Activated CD8-positive, alpha-beta memory T cell treated with anti-CD3 and anti-CD28 coated beads, Interleukin-2, amount 50 U/mL, for 24 hours (primary cell): ENCODE results near the gene STX7.
A peak's percentile ranks its signal among the peaks of the same experiment; 100 is the strongest.

Experiments used
- DNase-seq: peaks from one replicate; pipeline ENCODE4 v3.0.0-alpha.2; 2020; ENCODE audit errors: extremely low read depth

Gene STX7

DNA sequence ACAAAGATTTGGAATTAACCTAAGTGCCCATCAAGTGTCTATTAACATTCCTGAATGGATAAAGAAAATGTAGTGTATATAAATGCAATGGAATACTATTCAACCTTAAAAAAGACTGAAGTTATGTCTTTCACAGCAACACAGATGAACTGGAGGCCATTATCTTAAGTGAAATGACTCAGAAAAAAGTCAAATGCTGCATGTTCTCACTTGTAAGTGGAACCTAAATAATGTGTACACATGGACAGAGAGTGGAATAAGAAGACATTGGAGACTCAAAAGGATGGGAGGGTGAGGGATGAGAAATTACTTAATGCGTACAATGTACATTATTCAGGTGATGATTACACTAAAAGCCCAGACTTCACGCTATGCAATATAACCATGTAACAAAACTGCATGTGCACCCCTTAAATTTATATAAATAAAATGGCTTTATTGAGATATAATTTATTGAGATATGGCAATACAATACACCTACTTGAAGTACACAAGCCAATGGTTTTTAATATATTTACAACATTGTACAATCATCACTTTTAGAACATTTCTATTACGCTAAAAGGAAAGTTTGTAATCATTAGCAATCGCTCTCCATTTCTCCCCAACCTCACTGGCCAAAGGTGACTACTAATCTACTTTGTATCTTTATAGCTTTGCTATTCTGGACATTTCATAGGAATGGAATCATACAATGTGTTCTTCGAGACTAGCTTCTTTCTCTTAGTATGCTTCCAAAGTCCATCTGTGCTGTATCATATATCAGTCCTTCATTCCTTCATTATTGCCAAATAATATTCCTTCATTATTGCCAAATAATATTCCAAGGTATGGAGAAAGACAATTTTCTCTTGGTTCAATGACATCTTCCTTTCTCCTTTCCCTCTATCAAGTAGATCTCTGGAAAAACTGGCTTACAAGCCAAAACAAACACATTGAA, 5.8 kb downstream of the STX7 start:
- DNase-seq = no peak

- DNase-seq = no peak
Observed at GRCh38 chr6:132506461-132506860, 6.5 kb downstream of the STX7 start.

DNA sequence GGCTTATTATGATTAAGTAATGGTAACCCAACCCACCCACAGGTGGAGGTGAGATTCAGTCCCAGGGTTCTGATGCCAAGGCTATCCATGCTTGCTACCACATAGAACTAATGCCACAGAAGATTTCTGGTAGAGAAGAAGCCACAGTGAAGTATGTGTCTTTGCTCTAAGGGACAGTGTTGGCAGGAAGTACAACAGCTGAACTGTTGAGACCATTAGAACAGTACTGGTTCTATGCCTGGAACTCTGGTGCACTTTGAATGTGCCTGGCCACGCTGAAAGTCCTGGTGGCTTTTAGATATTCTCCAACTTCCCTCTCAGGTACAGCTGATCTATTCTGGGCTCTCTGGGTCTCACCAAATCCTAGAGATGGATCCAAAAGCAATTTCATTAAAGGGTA, 7.8 kb downstream of the STX7 start:
- DNase-seq = no peak

GRCh38 chr6:132504757-132505156, 8.2 kb downstream of the STX7 start:
- DNase-seq = no peak

DNA sequence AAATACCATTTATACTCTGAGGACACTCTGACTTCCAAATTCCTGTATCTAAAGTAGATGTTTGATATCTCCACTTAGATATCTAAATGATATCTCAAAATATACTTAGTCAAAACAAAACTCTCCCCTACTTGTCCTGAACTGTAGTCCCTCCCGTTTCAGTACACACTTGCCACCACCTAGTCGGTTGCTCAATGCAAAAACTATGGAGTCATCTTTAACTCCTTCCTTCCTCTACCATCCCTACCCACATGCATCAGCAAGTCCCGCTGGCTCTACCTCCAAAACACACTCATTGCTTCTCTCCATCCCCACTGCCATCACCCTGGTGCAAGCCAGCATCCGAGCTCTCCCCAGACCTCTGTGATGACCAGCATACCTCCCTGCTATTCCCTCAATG, 13.2 kb downstream of the STX7 start:
- DNase-seq = no peak

- no peak for DNase-seq
Observed at GRCh38 chr6:132498638-132499037, 14.3 kb downstream of the STX7 start.

DNA sequence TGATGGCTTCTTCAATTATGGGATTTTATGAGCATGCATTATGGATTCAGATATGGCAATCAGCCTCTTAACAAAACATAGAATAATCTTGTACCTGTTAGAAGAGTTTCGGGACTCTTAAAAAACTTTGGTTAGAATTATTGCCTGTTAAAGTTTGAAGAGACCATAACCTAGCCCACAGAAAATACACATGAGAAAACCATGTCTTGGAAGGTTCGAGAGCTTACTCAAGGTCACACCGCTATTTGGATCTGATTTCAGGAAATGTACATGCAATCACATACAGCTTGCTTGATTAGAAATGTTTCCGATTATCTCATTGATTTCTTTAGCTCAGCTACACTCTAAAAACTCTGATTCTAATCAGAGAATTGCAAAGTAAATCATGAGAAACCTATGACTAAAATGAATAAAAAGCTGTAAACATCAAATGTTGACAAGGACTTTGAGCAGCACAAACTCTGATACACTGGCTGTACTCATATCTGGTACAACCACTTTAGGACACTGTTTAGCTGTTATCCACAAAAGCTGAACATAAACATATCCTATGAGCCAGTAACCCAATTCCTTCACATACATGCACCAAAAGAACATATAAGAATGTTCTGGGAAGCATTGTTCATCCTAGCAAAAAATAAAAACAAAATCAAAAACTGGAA, 16.3 kb downstream of the STX7 start:
- no peak for DNase-seq

DNA sequence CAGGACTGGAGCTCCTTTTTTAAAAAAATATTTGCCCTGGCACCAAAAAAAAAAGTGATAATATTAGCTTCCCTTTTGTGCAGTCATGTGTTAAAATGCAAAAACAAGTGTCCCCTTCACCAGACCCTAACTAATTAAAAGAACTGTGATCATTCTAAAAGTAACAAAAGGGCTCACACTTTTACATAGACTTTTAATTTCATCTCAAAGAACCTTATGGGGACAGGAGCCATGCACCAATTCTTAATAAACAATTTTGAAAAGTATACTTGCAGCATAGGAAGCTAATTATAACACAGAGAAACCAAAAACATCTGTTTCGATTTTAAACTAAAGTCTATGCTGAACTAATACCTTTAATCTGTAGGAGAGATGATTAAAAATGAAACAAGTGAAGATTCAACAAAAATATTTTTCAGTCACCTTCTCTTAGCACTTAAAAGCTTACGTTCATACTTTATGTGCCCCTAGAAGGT, 17.3 kb downstream of the STX7 start:
- no peak for DNase-seq

GRCh38 chr6:132494954-132495353, 18.0 kb downstream of the STX7 start:
- no peak for DNase-seq

DNA sequence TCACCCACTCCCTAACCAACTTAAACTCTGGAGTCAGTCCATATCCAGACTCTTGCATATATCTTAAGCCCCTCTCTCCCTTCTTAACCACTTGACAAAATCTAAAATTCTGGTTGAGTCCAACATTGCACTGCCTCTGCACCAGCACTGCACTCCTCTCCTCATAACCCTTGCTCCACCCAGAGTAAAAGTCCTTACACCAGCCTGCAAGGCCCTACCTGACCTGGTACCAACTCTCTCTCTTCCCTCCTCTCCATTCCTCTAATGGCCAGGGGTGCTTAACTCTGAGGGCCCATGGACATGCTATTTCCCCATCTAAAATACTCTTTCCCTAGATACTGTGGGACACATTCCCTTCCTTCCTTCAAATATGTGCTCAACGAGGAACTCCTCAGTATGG, 21.0 kb downstream of the STX7 start:
- no peak for DNase-seq

- no peak for DNase-seq
Observed at GRCh38 chr6:132491303-132491702, 21.6 kb downstream of the STX7 start.

- DNase-seq = no peak
Observed at GRCh38 chr6:132490478-132491204, 22.3 kb downstream of the STX7 start.

DNA sequence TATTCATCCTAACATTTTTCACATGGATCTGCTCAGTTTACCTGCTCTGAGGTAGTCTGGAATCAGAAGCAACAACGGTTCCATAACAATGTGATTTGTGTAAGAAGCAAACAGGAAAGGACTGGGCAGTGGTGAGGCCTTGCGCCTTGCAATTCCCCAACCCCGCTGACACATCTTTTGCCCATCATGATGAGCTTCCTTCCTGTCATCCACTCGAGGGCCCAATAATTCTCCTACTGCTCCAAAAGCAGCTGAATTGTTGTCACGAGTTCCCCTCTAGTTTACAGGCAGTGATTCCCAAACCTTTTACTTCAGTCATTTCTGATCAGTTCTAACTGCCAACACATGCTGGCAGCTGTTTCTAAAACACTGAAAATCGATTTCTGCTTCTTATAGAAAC, 22.9 kb downstream of the STX7 start:
- DNase-seq = no peak

GRCh38 chr6:132489376-132489775, 23.5 kb downstream of the STX7 start:
- no peak for DNase-seq

GRCh38 chr6:132487762-132488161, 25.2 kb downstream of the STX7 start:
- DNase-seq = no peak

DNA sequence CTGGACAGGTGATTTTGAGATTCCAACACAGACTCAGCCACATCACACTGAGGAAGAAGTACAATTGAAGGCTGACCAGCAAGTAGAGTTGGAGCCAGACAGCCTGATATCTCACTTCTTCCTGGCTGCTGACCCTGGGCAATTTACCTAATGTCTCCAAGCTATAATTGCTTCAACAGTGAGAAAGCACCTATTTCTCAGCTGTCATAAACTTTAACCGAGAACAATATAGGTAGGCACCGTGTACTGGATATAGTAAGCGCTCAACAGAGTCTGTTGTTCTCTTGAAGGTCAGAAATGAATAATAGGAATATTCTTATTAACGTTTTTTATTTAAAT, 28.3 kb downstream of the STX7 start:
- DNase-seq = no peak

- DNase-seq = peak; percentile 3
Observed at GRCh38 chr6:132483779-132484679, 28.9 kb downstream of the STX7 start.

GRCh38 chr6:132482581-132482980, 30.3 kb downstream of the STX7 start:
- no peak for DNase-seq

DNA sequence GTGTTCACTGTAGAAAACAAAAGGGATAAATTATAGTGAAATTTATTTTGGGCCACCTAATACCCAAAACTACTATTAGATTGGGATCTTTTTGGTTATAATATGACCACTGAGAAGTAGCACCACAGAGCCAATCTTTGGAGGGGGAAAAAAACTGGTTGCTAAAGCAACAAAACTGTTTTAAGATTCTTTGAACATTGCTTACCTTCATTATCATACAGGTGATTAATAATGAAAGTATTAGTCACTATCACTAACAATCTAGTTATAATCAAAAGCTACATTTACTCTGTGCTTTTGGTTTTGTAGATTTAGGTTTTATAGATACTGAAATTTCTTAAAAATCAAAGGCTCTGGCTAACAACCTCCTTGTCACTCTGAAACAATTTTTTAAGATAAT, 31.7 kb downstream of the STX7 start:
- DNase-seq = no peak

DNA sequence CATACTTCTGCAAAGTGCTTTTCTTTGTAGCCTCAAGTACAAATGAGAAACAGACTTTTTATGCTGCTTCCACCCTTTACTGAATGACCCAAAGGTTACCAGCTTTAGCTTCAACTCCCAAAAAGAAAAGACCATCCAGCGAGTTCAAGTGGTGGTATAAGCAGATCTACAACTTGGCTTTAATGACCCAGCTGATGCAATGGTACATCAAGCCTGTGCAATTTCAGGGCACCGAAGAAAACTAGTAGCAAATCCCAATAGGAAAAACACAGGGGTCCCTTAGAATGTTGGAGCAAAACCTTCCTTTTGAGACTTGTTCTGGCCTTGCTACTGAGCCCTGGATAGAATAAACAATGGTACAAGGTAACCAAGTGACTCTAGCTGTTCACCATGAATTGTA, 33.8 kb downstream of the STX7 start:
- no peak for DNase-seq

DNA sequence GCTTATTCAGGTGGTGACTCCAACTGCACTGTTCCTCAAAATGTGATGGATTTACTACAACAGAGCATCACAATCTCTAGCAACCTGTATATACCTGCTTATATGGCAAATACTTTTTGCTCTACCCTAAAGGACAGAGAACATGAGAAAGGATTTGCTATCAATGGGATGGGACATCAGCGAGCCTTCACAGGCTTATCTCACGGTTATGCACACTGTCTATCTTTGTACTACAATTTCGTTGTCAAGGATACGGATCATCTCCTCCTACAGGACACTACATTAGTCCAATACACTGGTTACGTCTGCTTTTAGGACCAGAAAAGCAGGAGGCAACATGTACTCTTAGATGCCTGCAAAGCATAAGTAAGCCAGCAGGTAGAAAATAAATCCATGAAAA, 34.2 kb downstream of the STX7 start:
- no peak for DNase-seq

DNA sequence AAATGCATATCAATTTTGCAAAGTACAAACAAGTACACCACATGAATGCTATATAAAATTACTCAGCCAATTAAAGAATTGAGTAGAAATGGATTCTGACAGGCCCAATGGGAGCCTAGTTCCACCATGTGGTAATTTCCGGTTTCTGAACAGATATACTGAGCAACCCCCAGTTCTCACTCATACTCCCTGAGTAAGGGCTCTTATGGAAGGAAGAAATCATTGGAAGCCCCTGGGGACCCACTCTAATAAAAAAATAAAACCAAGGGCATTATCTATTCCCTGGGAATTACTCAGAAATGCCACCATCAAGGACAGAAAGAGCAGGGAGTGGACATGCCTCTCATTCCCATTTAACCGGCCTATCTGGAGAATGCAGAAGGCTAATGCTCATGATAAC, 34.6 kb downstream of the STX7 start:
- no peak for DNase-seq
